Fibroblast of skin of right biceps (primary cell): ENCODE measurements around the gene ARPC5L.

Experiments used
- DNase-seq: peaks from one replicate; pipeline ENCODE4 v3.0.0-alpha.2; 2013

Gene ARPC5L

GRCh38 chr9:124868511-124869465, 6.9 kb downstream of the ARPC5L start:
- DNase-seq: peak; percentile 86

DNA sequence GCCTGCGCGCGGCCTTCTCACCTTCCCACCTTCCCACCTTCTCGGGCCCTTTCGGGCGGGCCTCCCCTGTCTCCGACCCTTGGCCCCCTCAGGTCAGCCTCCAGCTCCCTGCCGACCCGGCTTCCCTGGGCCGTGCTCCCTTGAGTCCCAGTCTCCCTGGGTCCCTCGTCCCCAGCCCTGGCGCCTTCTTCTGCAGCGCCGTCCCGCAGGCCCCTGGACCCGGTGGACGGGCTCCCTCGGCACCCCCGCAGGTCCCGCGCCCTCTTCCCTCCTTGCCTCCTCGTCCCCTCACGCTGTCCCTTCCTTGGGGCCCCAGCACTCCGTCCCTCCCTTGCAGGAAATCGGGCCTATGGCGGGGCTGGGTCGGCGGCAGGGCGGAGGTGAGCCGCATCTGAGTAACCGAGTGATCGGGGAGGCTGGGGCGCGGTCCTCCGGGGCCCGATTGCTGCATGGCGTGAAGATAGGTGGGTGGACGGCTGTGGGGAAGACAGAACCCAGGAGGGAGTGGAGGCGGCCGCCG, 7.6 kb downstream of the ARPC5L start:
- DNase-seq: no peak

DNA sequence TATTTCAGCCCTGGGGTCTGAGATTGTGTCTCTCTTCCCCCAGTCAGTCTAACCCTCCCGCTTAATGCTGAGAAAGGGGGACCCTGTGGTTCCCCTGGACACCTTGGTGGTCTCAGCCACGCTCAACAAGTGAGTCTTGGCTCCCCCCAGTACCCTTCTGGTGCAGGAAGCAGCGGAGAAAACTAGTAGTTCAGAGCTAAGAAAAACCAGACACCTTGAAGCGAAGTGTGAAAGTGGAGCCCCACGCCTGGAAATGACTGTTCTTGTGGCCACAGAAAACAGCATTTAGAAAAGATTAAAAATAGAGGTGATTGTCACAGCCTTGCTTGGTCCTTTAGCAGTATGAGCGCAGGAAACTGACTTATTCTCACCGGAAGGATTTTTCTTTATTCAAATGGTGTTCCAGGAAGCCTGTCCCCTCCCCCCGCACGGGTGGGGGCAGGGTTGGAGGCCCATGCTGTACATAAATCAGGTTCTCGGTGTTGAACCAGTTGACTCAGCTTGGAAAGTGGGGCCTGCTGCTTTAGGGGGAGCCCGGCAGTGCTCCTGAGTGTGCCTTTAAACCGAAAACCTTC, 8.1 kb downstream of the ARPC5L start:
- DNase-seq: peak; percentile 61

DNA sequence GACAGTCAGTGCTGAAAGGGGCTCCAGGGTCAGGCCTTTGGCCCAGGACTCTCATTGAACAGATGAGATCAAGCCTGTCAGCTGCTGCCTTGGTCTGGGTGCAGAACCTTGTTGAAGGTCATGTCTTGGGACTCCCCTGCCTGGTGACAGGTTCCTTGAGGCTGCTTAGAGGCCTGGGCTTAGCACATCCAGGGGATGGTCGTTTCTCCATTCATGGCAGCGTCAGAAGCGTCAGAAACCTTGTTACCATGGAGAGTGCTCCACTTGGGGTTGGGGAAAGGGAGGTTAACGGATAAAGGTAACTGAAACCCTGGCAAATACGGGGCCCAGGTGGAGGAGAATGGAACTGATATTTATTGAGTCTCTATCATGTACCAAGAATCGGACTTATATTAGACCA, 8.8 kb downstream of the ARPC5L start:
- no peak for DNase-seq

DNA sequence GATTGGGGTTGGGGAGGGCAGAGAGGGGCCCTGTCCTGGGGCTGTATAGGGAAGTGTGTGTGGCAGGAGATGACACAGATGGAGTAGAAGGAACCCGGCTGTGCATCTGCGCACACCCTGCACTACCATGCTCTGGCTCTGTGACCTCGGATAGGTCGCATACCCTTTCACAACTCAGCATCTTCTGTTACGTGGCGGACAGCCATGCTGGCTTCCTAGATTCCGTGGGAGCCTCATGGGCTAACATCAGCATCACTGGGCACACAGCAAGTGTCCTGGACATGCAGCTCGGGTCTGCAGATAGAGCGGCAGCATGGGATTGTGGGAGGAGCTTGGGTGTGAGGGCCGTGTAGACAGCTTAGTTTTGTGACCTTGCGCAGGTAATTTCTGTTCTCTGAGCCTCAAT, 9.2 kb downstream of the ARPC5L start:
- no peak for DNase-seq

- no peak for DNase-seq
These were observed 11.7 kb downstream of the ARPC5L start for GRCh38 chr9:124873664-124874063.

DNA sequence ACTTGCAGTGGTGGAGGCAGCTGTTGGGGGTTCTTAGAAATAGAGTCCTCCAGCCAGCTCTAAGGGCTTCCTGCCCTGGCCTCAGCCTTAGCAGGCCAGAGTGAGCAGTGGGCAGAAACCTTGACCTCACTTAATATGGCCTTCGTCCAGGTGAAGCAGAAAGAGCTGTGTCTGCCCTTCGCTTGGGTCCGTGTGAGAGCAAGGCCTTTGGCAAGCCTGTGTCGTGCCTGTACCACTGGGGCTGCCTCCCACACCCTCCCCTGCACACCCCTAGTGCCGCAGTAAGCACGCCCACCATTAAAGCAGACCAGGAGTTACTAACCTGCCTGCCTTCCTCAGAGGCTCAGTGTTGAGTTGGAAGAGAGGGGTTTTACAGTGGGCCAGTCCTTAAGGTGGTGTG, 13.6 kb downstream of the ARPC5L start:
- DNase-seq: no peak

GRCh38 chr9:124877021-124877782, 15.3 kb downstream of the ARPC5L start:
- no peak for DNase-seq

DNA sequence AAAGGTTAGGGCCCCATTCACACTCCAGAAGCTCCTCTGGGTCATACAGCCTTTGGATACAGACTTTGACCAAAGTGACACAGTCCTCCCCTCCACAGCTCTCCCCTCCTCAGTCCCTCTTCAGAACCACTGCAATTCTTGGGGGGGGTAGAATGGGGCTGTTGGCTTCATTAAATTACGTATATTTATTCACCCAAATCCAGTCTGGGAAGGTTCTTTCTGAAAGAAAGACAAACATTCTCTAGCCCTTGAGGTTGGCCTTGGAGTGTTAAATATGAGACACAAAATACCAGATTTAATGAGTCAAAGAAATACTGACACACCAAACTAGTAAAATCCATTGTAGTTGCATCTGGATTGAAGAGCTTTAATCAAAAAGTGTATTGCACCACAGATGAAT, 16.1 kb downstream of the ARPC5L start:
- DNase-seq: no peak

DNA sequence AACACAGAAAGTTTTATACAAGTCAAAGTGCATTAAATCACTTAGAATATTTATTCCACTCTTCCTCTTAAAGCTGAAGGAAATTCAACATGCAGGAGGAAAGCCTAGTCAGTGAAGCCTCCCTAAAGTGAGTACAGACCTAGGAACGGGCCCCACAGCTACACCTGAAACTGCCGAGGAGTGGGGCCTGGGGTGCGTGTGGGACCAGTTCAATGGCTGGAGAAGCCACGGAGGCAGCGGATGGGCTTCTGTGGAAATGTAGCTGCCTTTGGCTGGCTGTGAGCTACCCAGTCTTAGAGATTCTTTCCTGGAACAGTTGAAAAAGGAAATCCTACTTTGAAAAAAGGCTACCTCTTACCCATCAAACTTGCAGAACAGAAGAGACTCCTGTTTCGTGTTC, 16.6 kb downstream of the ARPC5L start:
- no peak for DNase-seq

DNA sequence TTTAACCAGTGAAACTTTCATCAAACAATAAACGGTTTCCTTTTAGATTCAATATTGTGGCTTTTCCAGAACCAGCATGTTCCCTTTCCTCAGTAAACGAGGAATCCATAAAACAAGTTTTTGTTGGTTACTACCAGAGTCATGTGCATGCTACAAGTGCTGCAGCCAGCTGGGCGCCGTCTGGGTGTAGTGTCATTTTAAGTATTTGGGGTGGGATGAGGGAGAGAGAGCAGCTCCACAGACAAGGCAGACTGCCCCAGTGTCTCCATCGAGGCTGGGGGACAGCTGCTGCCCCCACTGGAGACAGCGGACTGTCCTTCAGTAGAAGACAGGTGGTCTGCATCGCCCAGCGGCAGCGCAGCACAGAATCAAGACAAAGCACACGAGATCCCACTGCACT, 17.3 kb downstream of the ARPC5L start:
- no peak for DNase-seq

GRCh38 chr9:124880501-124880900, 18.6 kb downstream of the ARPC5L start:
- no peak for DNase-seq

DNA sequence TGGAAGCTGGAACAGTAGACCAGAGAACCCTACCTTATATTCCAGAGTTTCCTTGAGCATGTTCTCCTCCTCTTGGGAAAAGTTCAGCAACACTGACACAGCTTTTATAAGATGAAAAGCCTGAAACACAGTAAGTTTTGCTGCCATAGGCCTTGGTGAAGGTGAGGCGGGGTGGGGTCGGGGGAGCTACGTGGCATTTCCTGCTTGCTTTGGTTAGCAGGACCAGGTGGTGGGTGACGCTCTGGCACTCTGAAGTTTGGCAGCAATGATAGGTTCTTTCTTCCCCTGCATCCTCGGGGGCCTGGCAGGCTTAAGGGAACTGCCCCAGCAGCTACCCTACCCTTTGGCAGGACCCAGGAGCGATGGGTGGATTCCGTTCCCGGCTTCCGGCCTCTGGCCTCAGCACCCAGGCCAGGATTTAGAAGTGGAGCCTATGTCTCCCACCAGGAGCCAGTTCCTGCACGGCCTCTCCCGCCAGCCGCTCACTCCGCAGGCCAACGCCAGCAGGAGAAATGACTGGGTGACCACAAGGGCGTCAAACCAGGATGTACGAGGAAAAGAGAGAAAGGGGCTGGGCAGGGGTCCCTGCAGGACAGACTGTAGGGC, 19.3 kb downstream of the ARPC5L start:
- no peak for DNase-seq

GRCh38 chr9:124882231-124882630, 20.3 kb downstream of the ARPC5L start:
- no peak for DNase-seq

DNA sequence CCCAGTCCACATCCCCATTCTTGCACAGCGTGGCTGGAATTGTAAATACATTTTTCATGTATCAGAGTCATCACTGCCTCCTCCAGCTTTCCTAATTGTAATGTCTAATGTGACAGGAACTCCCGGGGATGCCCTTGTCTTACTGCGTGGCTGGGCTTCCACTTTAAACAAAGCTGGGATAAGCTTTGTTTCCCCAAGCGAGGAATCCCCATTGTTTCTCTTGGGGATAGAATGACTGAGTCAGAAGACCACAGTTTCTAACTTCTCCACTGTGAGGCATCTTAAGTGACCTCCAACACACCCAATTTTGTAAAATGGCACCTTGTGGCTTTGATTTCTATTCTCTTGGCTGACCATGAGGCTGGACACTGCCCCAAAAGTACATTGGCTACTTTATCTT, 22.4 kb downstream of the ARPC5L start:
- DNase-seq: peak; percentile 28

GRCh38 chr9:124885551-124885950, 23.6 kb downstream of the ARPC5L start:
- DNase-seq: no peak

DNA sequence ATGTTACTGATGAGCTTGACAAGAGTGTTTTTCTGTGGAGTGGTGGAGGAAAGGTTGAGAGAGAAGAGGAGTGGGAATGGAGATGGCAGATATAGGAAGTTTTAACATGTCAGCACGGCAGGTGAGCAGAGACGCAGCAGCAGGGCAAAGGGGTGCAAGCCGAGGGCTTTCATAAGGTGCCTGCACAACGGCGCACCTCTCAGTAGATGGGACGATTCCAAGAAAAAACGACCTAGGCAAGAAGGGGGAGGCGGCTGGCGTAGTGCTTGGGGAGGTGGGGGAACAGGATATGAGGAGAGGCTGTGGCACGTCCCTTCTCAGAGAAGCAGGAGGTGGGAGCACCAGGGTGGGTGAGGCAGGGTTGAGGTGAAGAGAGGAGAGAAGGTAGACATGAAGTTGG, 24.5 kb downstream of the ARPC5L start:
- no peak for DNase-seq

DNA sequence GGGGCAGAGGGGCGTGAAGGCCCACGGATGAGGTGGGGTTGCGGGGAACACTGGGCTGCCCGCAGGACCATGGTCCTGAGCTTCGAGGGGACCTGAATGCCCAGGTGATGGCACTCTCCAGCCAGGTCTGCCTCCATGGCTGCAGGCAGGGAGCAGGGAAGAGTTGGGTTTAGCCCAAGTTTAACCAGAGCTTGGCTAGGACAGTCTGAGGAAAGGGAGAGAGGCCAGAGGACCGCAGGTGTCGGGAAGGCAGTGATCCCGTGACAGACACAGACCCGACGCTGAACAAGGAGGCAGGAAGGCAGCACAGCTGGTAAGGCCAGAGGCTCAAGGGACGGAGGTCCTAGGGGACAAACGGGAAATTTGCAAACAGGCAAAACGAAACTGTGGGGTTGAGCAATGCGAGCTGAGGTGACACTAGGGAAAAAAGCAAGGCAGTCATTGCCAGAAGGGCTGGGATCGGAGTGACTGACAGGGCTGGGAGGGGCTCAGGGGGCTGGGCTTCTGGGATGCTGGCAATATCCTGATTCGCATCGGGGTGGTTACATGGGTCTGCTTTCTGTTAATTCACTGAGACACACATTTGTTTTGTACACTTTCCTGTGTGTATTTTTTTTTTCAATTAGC, 25.0 kb downstream of the ARPC5L start:
- no peak for DNase-seq

DNA sequence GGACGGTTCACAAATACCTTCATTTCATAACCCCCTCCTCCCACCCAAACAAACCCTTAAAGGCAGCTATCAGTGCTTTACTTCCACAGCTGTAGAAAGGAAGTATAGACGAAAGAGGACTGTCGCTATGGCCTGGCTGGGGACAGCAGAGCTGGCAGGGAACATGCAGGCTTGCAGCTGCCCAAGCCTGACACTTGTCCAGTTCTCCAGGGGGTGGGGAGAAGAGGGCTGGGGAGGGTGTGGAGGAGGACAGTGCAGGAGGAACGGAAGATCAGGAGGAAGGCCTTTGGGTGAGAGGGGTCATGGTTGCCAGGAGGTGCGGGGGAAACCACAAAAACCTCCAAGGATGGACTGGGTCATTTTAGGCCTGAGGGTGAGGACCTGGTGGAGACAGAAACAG, 25.9 kb downstream of the ARPC5L start:
- no peak for DNase-seq

GRCh38 chr9:124889006-124889405, 27.1 kb downstream of the ARPC5L start:
- DNase-seq: no peak

DNA sequence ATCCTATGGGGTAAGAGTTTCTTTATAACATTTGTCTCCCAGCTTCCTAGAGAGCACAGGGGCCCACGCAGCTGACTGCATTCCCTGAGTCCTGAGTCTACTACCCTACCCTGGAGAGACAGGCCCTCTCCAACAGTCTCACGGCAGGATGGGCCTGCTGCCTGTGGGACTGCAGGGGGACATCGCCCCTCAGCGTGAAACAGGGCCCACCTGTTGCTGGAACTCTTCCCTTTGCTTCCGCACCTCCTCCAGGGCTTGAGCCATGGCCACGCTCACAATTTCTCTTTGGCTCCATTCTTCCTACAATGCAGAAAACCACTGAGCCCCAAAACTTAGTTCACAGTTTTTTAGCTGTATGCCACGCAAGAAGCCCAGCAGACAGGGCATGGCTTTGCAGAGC, 28.2 kb downstream of the ARPC5L start:
- no peak for DNase-seq

- DNase-seq: no peak
These were observed 32.3 kb downstream of the ARPC5L start for GRCh38 chr9:124894035-124894740.
